Measurements from ENCODE around the gene GRHPR.

Gene GRHPR

DNA sequence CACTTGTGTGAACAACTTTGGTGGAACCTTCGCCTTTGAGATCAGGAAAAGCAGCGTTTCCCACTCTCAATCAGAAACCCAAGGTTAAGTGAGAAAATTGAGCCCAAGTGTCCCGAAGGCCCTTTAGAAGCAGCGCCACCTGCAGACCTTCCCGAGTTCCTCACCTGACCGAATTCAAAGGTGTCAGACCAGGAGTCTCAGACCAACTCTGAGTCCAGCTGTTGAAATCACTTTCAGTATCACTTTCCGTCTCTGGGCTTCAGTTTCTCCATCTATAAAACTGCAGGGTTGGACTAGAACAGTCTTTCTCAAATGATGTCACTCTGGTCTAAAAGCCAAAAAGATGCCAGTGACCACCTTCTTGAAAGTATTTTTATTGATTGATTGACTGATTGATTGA is 31.7 kb upstream of the GRHPR start:
- no peaks in the 10 kb centered on the region for H4K20me1 ChIP-seq (ENCODE audit: low read depth, low read length)
- H3K27me3 ChIP-seq (ENCODE audit: low read length), result no peaks in the 10 kb centered on the region
- H3K27ac ChIP-seq (ENCODE audit: low read depth, low read length), result peak overlapping the region; percentile 95
- peak overlapping the region; percentile 11 for H2AFZ ChIP-seq (ENCODE audit: low read depth, low read length, severe bottlenecking)
- peaks cover 86% of the 10 kb centered on the region for H3F3A ChIP-seq (ENCODE audit: insufficient read depth)
- no peak overlapping the region for H3K4me3 ChIP-seq (ENCODE audit: insufficient read depth, low read length, poor library complexity, severe bottlenecking)
- no peaks in the 10 kb centered on the region for H3K79me2 ChIP-seq (ENCODE audit: insufficient read depth, low read length)
- H3K9me2 ChIP-seq (replicated peaks; ENCODE audit: insufficient read depth, low read length), result no peaks in the 10 kb centered on the region
- TF ChIP-seq CTCF (IDR thresholded peaks at IDR 0.05; ENCODE audit: insufficient read depth, low read length, poor library complexity, severe bottlenecking) (peak; percentile 92), EZH2phosphoT487 (conservative IDR thresholded peaks at IDR 0.05; ENCODE audit: low read length) (no peak)
- H3K36me3 ChIP-seq (ENCODE audit: low read length), result no peaks in the 10 kb centered on the region
- H3K4me2 ChIP-seq (ENCODE audit: low read depth, low read length, poor library complexity, severe bottlenecking), result peak overlapping the region; percentile 35
- peak overlapping the region; percentile 25 for H3K9ac ChIP-seq (ENCODE audit: low read length)
- no peaks in the 10 kb centered on the region for H3K9me3 ChIP-seq (ENCODE audit: insufficient read depth, low read length)

GRCh38 chr9:37392272-37392671 is 30.2 kb upstream of the GRHPR start:
- Histone ChIP-seq H3K27ac (ENCODE audit: low read depth, low read length) (peak overlapping the region; percentile 95), H3K9ac (ENCODE audit: low read length) (no peak overlapping the region), H3K9me3 (ENCODE audit: insufficient read depth, low read length) (no peaks in the 10 kb centered on the region), H4K20me1 (ENCODE audit: low read depth, low read length) (no peaks in the 10 kb centered on the region), H3K9me2 (replicated peaks; ENCODE audit: insufficient read depth, low read length) (no peaks in the 10 kb centered on the region), H3K4me2 (ENCODE audit: low read depth, low read length, poor library complexity, severe bottlenecking) (no peak overlapping the region), H3K36me3 (ENCODE audit: low read length) (no peaks in the 10 kb centered on the region), H3K27me3 (ENCODE audit: low read length) (no peaks in the 10 kb centered on the region), H2AFZ (ENCODE audit: low read depth, low read length, severe bottlenecking) (no peak overlapping the region), H3K79me2 (ENCODE audit: insufficient read depth, low read length) (0 out of 2 replicates have a peak, but pooled peaks cover 4% of the 10 kb centered on the region), H3F3A (ENCODE audit: insufficient read depth) (peaks cover 88% of the 10 kb centered on the region), H3K4me3 (ENCODE audit: insufficient read depth, low read length, poor library complexity, severe bottlenecking) (no peak overlapping the region)
- TF ChIP-seq EZH2phosphoT487 (conservative IDR thresholded peaks at IDR 0.05; ENCODE audit: low read length), result no peak
- no peak for TF ChIP-seq CTCF (IDR thresholded peaks at IDR 0.05; ENCODE audit: insufficient read depth, low read length, poor library complexity, severe bottlenecking)

DNA sequence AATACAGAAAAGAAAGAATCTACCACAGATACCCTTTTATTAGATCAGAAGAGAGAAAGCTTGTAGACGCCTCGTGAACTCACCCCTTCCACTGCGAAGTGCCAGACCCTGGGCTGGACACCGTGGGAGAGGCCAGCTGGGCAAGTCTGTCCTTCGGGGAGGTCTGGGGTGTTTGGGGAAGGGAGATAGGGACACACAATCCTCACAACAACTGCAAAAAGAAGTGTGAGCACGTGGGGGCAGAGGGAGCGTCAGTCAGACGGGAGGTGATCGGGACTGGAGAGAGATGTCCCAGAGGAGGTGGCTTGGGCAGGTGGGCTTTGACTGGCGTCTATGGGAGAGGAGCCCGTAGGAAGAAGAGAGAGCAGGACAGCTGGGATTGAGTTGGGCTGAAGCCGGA is 27.3 kb upstream of the GRHPR start:
- no peaks in the 10 kb centered on the region for H4K20me1 ChIP-seq (ENCODE audit: low read depth, low read length)
- peaks cover 95% of the 10 kb centered on the region for H3F3A ChIP-seq (ENCODE audit: insufficient read depth)
- no peaks in the 10 kb centered on the region for H3K36me3 ChIP-seq (ENCODE audit: low read length)
- peak overlapping the region; percentile 62 for H3K4me2 ChIP-seq (ENCODE audit: low read depth, low read length, poor library complexity, severe bottlenecking)
- H3K27me3 ChIP-seq (ENCODE audit: low read length), result no peaks in the 10 kb centered on the region
- peak overlapping the region; percentile 1 for H2AFZ ChIP-seq (ENCODE audit: low read depth, low read length, severe bottlenecking)
- H3K9me2 ChIP-seq (replicated peaks; ENCODE audit: insufficient read depth, low read length), result no peaks in the 10 kb centered on the region
- H3K9me3 ChIP-seq (ENCODE audit: insufficient read depth, low read length), result no peaks in the 10 kb centered on the region
- peak overlapping the region; percentile 83 for H3K9ac ChIP-seq (ENCODE audit: low read length)
- H3K27ac ChIP-seq (ENCODE audit: low read depth, low read length), result peak overlapping the region; percentile 95
- peak overlapping the region; percentile 7 for H3K4me3 ChIP-seq (ENCODE audit: insufficient read depth, low read length, poor library complexity, severe bottlenecking)
- no peak for TF ChIP-seq CTCF (IDR thresholded peaks at IDR 0.05; ENCODE audit: insufficient read depth, low read length, poor library complexity, severe bottlenecking)
- TF ChIP-seq EZH2phosphoT487 (conservative IDR thresholded peaks at IDR 0.05; ENCODE audit: low read length), result no peak
- 0 out of 2 replicates have a peak, but pooled peaks cover 9% of the 10 kb centered on the region for H3K79me2 ChIP-seq (ENCODE audit: insufficient read depth, low read length)
